PC-9 (cell line): ENCODE results near the gene WNK1. TPM values are rescaled to one million over a fixed set of nuclear protein-coding genes. Genes with fewer than 3 reads are reported as not detected.

Experiments
- BruUV-seq: library from RNA; stranded (reverse); fragments of 400-500 nt; replicated peaks from 2 replicates; lab custom pipeline; 2021; lab: Mats Ljungman, UMichigan
- CTCF ChIA-PET: fragments of 300-600 bp; sonication (Branson Sonifier 250); formaldehyde crosslinking; loops from one replicate; lab custom pipeline; 2022; ENCODE audit warnings: antibody characterized with exemption; lab: Charles Lee
- POLR2A ChIA-PET: fragments of 300-600 bp; sonication (Branson Sonifier 250); formaldehyde crosslinking; loops from one replicate; lab custom pipeline; 2022; ENCODE audit warnings: antibody characterized with exemption; ENCODE audit not compliant: unreplicated experiment; lab: Charles Lee
- DNase-seq, 2 experiments: peaks; one replicate each; pipeline versions ENCODE4 v3.0.0 to v3.0.0-alpha.2; 2015 to 2022; ENCODE audit warnings: mixed read lengths in 1 of 2
- H2AFZ ChIP-seq: fragments of 200-600 bp; sonication (generic); 2 replicates; pipeline ENCODE4 v1.8.1; 2017; ENCODE audit warnings: antibody characterized with exemption
- H3F3A ChIP-seq: fragments of 200-600 bp; sonication (generic); 2 replicates; pipeline ENCODE4 v1.8.1; 2017; ENCODE audit warnings: antibody characterized with exemption, mild to moderate bottlenecking, low read depth; ENCODE audit not compliant: insufficient read depth
- H3K27ac ChIP-seq: fragments of 200-600 bp; sonication (generic); 2 replicates; pipeline ENCODE4 v1.6.1; 2016; ENCODE audit warnings: mixed run types
- H3K27me3 ChIP-seq: fragments of 200-600 bp; sonication (generic); 2 replicates; pipeline ENCODE4 v1.6.1; 2016; ENCODE audit warnings: low read depth, mixed run types; ENCODE audit not compliant: insufficient read depth
- H3K36me3 ChIP-seq: fragments of 200-600 bp; sonication (generic); 2 replicates; pipeline ENCODE4 v1.6.1; 2016; ENCODE audit warnings: low read depth, mixed run types
- H3K4me1 ChIP-seq: fragments of 200-600 bp; sonication (generic); replicated peaks from 2 replicates; pipeline ENCODE4 v1.6.1; 2016; ENCODE audit warnings: mixed run types; ENCODE audit not compliant: insufficient read depth
- H3K4me2 ChIP-seq: fragments of 200-600 bp; sonication (generic); 2 replicates; pipeline ENCODE4 v1.6.1; 2017; ENCODE audit warnings: mixed run types
- H3K4me3 ChIP-seq: fragments of 200-600 bp; sonication (generic); 2 replicates; pipeline ENCODE4 v1.6.1; 2016; ENCODE audit warnings: mixed run types
- H3K79me2 ChIP-seq: fragments of 200-600 bp; sonication (generic); 2 replicates; pipeline ENCODE4 v1.6.1; 2017; ENCODE audit warnings: low read depth, mixed run types
- H3K9me2 ChIP-seq: fragments of 200-600 bp; sonication (generic); 2 replicates; pipeline ENCODE4 v1.8.1; 2017; ENCODE audit warnings: mild to moderate bottlenecking; ENCODE audit not compliant: insufficient read depth
- H3K9me3 ChIP-seq: fragments of 200-600 bp; sonication (generic); 2 replicates; pipeline ENCODE4 v1.8.1; 2016; ENCODE audit warnings: low read depth; ENCODE audit not compliant: insufficient read depth
- H4K20me1 ChIP-seq: fragments of 200-600 bp; sonication (generic); 2 replicates; pipeline ENCODE4 v1.8.1; 2017; ENCODE audit not compliant: insufficient read depth
- EZH2 ChIP-seq: fragments of 200-600 bp; sonication (generic); IDR thresholded peaks from 2 replicates; pipeline ENCODE4 v1.8.0; 2017; ENCODE audit warnings: antibody characterized with exemption, low read depth
- intact Hi-C: fragments of 100-400 bp; cut with micrococcal nuclease; formaldehyde crosslinking; loops from one replicate; pipeline ENCODE4 v1.10.0; 2022; ENCODE audit not compliant: unreplicated experiment
- total RNA-seq: library from RNA; stranded (reverse); gene quantifications from 2 replicates; pipeline ENCODE4 v1.2.3, GENCODE V29; 2021
- TF ChIP-seq, protein P1 (sequence below): fragments of 200-600 bp; sonication (generic); conservative IDR thresholded peaks from 2 replicates; pipeline ENCODE4 v1.6.1; 2017; ENCODE audit warnings: mixed run types, antibody characterized with exemption, mild to moderate bottlenecking, moderate library complexity

Gene WNK1
- total RNA-seq, 1 experiment from 2014 or later, result 142 TPM

DNA sequence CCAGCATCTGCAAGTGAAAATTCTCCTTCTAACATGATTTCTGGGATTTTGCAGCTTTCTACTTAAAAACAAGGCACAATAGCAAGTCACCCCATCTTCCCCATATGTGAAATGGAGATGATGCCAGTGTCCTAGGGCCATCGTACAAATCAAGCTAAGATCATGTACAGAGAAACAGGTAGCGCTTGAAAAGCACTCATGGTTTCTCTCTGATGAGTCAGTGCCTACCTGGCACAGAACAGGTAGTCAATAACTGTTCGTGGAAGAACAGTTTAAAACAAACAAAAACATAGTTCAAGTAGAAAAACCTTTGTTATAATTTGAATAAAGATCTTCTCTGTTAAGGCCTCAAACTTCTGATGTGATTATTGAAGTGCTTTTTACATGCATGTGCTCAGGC is 150.2 kb downstream of the WNK1 start:
- ChIA-PET CTCF (no interaction called here), POLR2A (no interaction called here)
- H3K27ac ChIP-seq, result no peak overlapping the region
- H3K9me3 ChIP-seq, result no peaks in the 10 kb centered on the region
- H3K79me2 ChIP-seq, result no peaks in the 10 kb centered on the region
- intact Hi-C loops, result no loop called here
- DNase-seq, result no peak
- H3K9me2 ChIP-seq, result no peaks in the 10 kb centered on the region
- H3K36me3 ChIP-seq, result peaks cover 36% of the 10 kb centered on the region
- BruUV-seq, result no TSS peak
- H3K4me1 ChIP-seq, result no peaks in the 10 kb centered on the region
- H2AFZ ChIP-seq, result no peak overlapping the region
- TF ChIP-seq, protein P1, sequence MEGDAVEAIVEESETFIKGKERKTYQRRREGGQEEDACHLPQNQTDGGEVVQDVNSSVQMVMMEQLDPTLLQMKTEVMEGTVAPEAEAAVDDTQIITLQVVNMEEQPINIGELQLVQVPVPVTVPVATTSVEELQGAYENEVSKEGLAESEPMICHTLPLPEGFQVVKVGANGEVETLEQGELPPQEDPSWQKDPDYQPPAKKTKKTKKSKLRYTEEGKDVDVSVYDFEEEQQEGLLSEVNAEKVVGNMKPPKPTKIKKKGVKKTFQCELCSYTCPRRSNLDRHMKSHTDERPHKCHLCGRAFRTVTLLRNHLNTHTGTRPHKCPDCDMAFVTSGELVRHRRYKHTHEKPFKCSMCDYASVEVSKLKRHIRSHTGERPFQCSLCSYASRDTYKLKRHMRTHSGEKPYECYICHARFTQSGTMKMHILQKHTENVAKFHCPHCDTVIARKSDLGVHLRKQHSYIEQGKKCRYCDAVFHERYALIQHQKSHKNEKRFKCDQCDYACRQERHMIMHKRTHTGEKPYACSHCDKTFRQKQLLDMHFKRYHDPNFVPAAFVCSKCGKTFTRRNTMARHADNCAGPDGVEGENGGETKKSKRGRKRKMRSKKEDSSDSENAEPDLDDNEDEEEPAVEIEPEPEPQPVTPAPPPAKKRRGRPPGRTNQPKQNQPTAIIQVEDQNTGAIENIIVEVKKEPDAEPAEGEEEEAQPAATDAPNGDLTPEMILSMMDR, result no peak
- no peak for TF ChIP-seq EZH2
- H3F3A ChIP-seq, result peaks cover 4% of the 10 kb centered on the region; the same call in 1 of the 2 replicates
- no peaks in the 10 kb centered on the region for H3K27me3 ChIP-seq
- no peak overlapping the region for H3K4me3 ChIP-seq
- H3K4me2 ChIP-seq, result no peak overlapping the region
- no peaks in the 10 kb centered on the region for H4K20me1 ChIP-seq

DNA sequence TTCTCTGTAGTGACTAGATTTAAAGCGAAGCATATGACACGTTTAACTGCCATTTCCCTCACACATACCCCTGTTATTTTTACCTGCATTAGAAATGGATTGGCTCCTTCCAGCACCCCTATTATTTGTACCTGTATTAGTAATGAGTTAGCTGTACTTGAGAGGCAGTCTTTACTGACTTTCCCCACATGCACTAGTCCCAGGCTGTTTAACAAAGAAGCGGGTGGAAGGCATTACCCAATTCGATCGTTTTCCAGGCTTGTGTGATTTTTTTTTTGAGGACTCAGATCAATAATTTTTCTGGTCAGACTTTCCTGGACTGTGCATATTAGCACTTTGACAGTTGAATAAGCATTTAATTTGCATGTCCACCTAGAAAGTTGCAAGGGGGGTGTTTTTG is 150.7 kb downstream of the WNK1 start:
- intact Hi-C loops, result no loop called here
- no peak overlapping the region for H2AFZ ChIP-seq
- DNase-seq, result no peak
- H3K9me3 ChIP-seq, result no peaks in the 10 kb centered on the region
- H3K4me2 ChIP-seq, result no peak overlapping the region
- H3F3A ChIP-seq, result peaks cover 6% of the 10 kb centered on the region; the same call in 1 of the 2 replicates
- no peaks in the 10 kb centered on the region for H4K20me1 ChIP-seq
- H3K36me3 ChIP-seq, result peaks cover 36% of the 10 kb centered on the region
- H3K79me2 ChIP-seq, result no peaks in the 10 kb centered on the region
- H3K4me1 ChIP-seq, result no peaks in the 10 kb centered on the region
- ChIA-PET CTCF (no interaction called here), POLR2A (no interaction called here)
- no peaks in the 10 kb centered on the region for H3K9me2 ChIP-seq
- no peak overlapping the region for H3K27ac ChIP-seq
- TF ChIP-seq, protein P1, result no peak
- no peak for TF ChIP-seq EZH2
- no peak overlapping the region for H3K4me3 ChIP-seq
- BruUV-seq, result no TSS peak
- H3K27me3 ChIP-seq, result no peaks in the 10 kb centered on the region

DNA sequence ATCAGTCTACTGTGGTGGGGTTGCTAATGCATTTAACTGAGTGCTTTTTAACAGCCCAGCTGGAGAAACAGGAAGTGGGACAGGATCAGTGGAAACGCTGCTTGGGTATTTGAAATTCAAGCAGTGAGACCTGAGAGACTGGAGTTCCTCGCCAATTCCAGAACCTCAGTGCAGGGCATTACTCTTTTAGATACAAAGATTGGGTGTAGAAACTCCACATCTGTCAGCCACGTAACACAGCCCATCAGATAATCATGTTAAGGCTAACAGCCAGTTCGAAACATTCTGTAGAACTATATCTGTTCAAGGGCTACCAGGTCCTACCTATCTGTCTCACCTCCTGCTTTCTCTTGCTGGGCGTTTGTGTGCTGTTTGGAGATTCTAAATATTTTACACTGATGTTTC is 151.6 kb downstream of the WNK1 start:
- Histone ChIP-seq H2AFZ (no peak overlapping the region), H3F3A (peaks cover 10% of the 10 kb centered on the region; the same call in 1 of the 2 replicates), H4K20me1 (no peaks in the 10 kb centered on the region), H3K4me1 (no peaks in the 10 kb centered on the region), H3K4me2 (no peak overlapping the region), H3K9me3 (no peaks in the 10 kb centered on the region), H3K27me3 (no peaks in the 10 kb centered on the region), H3K27ac (no peak overlapping the region), H3K79me2 (no peaks in the 10 kb centered on the region), H3K4me3 (no peak overlapping the region), H3K36me3 (peaks cover 40% of the 10 kb centered on the region), H3K9me2 (no peaks in the 10 kb centered on the region)
- ChIA-PET CTCF (no interaction called here), POLR2A (no interaction called here)
- no TSS peak for BruUV-seq
- TF ChIP-seq, protein P1, result no peak
- TF ChIP-seq EZH2, result no peak
- intact Hi-C loops, result no loop called here
- no peak for DNase-seq
